ENCODE data around the gene MKRN3.
"Not testable (repeated sequence)": the region's sequence is repeated elsewhere in the genome, so short reads cannot be mapped to it uniquely, and the experiment has no call there.

Gene MKRN3

GRCh38 chr15:23589012-23589411 is 23.5 kb downstream of the MKRN3 start:
- no peak for DNase-seq (ENCODE audit: low read depth)

- no peak for DNase-seq (ENCODE audit: low read depth)
Measured at GRCh38 chr15:23594252-23594770, 28.8 kb downstream of the MKRN3 start.

- no peak for DNase-seq (ENCODE audit: low read depth)
Measured at GRCh38 chr15:23595368-23595767, 29.9 kb downstream of the MKRN3 start.

- DNase-seq (ENCODE audit: low read depth), result no peak
Measured at GRCh38 chr15:23596736-23597135, 31.3 kb downstream of the MKRN3 start.

GRCh38 chr15:23597278-23597677 is 31.8 kb downstream of the MKRN3 start:
- DNase-seq (ENCODE audit: low read depth), result not testable (repeated sequence)

GRCh38 chr15:23599053-23599452 is 33.6 kb downstream of the MKRN3 start:
- no peak for DNase-seq (ENCODE audit: low read depth)

GRCh38 chr15:23602124-23602523 is 36.6 kb downstream of the MKRN3 start:
- DNase-seq (ENCODE audit: low read depth), result no peak

GRCh38 chr15:23606226-23606625 is 40.8 kb downstream of the MKRN3 start:
- DNase-seq (ENCODE audit: low read depth), result no peak

- no peak for DNase-seq (ENCODE audit: low read depth)
Measured at GRCh38 chr15:23616536-23616935, 51.1 kb downstream of the MKRN3 start.

All from stimulated activated CD8-positive, alpha-beta memory T cell treated with anti-CD3 and anti-CD28 coated beads, Interleukin-15, amount 100 ng/mL, for 24 hours (primary cell).